DOHH2 (cell line): ENCODE measurements around the gene TMEM52.
A peak's percentile ranks its signal among the peaks of the same experiment; 100 is the strongest.

ENCODE experiments used
- H3F3A ChIP-seq: fragments of 200-600 bp; sonication (generic), shearing (Covaris generic); 2 replicates; pipeline ENCODE4 v1.6.0; 2016; ENCODE audit warnings: antibody characterized with exemption, mild to moderate bottlenecking; ENCODE audit not compliant: control insufficient read depth, insufficient read depth
- H3K27ac ChIP-seq: fragments of 200-600 bp; sonication (generic); 2 replicates; pipeline ENCODE4 v1.5.1; 2014; ENCODE audit warnings: low read depth, mild to moderate bottlenecking, low read length, moderate library complexity
- H3K27me3 ChIP-seq: fragments of 200-600 bp; sonication (generic); 2 replicates; pipeline ENCODE4 v1.6.1; 2014; ENCODE audit warnings: mild to moderate bottlenecking, low read length, mixed read lengths; ENCODE audit not compliant: control insufficient read depth
- H3K36me3 ChIP-seq: fragments of 200-600 bp; sonication (generic); 2 replicates; pipeline ENCODE4 v1.6.1; 2014; ENCODE audit warnings: mild to moderate bottlenecking, low read length, moderate library complexity, mixed read lengths; ENCODE audit not compliant: control insufficient read depth
- H3K4me1 ChIP-seq: fragments of 200-600 bp; sonication (generic); 2 replicates; pipeline ENCODE4 v1.6.1; 2014; ENCODE audit warnings: mild to moderate bottlenecking, low read length, mixed read lengths; ENCODE audit not compliant: control insufficient read depth
- H3K4me2 ChIP-seq: fragments of 200-600 bp; sonication (generic); 2 replicates; pipeline ENCODE4 v1.6.0; 2014; ENCODE audit warnings: mild to moderate bottlenecking, low read length, moderate library complexity
- H3K4me3 ChIP-seq: fragments of 200-600 bp; sonication (generic); 2 replicates; pipeline ENCODE4 v1.5.1; 2014; ENCODE audit warnings: mild to moderate bottlenecking, low read length, mixed read lengths
- H3K79me2 ChIP-seq: fragments of 200-600 bp; sonication (generic); 2 replicates; pipeline ENCODE4 v1.6.1; 2014; ENCODE audit warnings: mild to moderate bottlenecking, low read length, mixed read lengths; ENCODE audit not compliant: control insufficient read depth
- H3K9me2 ChIP-seq: fragments of 200-600 bp; sonication (generic); replicated peaks from 2 replicates; pipeline ENCODE4 v1.6.1; 2014; ENCODE audit warnings: mild to moderate bottlenecking, low read length, mixed read lengths; ENCODE audit not compliant: control insufficient read depth
- H3K9me3 ChIP-seq: fragments of 200-600 bp; sonication (generic); 2 replicates; pipeline ENCODE4 v1.6.1; 2014; ENCODE audit warnings: antibody characterized with exemption, low read length, mixed read lengths; ENCODE audit not compliant: control insufficient read depth, insufficient read depth
- H4K20me1 ChIP-seq: fragments of 200-600 bp; sonication (generic); 2 replicates; pipeline ENCODE4 v1.6.0; 2014; ENCODE audit warnings: low read depth, mild to moderate bottlenecking, antibody characterized with exemption, low read length, moderate library complexity; ENCODE audit not compliant: control insufficient read depth, insufficient read depth
- EZH2phosphoT487 ChIP-seq: fragments of 200-600 bp; sonication (generic); IDR thresholded peaks from 2 replicates; pipeline ENCODE4 v1.6.1; 2017; ENCODE audit warnings: borderline replicate concordance, mild to moderate bottlenecking, antibody characterized with exemption, low read length, moderate library complexity, mixed read lengths
- TF ChIP-seq, protein P1 (sequence below): fragments of 200-600 bp; sonication (generic); IDR thresholded peaks from one replicate; pipeline ENCODE4 v1.5.1; 2014; ENCODE audit warnings: antibody characterized with exemption, mild to moderate bottlenecking, low read depth, low read length; ENCODE audit not compliant: poor library complexity, severe bottlenecking

TMEM52 gene

DNA sequence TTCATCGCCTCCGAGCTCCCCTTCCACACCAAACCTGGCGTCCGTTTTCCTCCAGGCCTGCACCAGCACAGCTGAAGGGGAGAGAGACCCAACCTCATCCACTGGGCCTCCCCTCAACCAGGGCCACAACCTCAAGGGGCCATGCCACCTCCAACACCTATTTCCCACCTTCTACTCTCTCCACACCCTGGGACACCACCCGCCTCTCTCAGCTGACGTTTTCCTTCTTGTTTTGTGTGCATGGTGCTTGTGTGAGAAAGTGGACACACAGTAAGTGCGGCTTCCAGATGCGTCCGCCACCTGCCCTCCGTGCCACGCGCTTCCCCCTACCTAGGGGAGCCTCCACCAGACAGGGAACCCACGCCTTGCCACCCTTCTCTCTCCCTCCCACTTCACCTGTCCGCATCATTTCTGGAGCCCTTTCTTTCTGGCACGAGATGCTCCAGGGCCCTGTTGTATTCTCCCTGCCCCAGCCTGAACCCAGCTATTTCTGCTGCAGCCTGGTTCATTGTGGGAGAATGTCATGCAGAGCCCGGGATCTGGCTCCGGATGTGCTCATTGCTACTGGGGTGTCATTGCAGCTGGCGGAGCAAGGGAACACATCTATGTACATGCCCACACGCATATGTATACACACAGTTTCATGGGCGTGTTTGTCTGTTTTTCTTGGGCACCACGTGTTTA, 26.9 kb downstream of the TMEM52 start:
- H3K36me3 ChIP-seq, result peaks cover 35% of the 10 kb centered on the region
- peaks cover 24% of the 10 kb centered on the region for H4K20me1 ChIP-seq
- peak overlapping the region; percentile 90 for H3K4me3 ChIP-seq
- no peaks in the 10 kb centered on the region for H3K9me3 ChIP-seq
- no peaks in the 10 kb centered on the region for H3K9me2 ChIP-seq
- H3K27me3 ChIP-seq, result no peaks in the 10 kb centered on the region
- H3K27ac ChIP-seq, result peak overlapping the region; percentile 56
- H3K4me1 ChIP-seq, result peaks cover 68% of the 10 kb centered on the region
- TF ChIP-seq, protein P1, sequence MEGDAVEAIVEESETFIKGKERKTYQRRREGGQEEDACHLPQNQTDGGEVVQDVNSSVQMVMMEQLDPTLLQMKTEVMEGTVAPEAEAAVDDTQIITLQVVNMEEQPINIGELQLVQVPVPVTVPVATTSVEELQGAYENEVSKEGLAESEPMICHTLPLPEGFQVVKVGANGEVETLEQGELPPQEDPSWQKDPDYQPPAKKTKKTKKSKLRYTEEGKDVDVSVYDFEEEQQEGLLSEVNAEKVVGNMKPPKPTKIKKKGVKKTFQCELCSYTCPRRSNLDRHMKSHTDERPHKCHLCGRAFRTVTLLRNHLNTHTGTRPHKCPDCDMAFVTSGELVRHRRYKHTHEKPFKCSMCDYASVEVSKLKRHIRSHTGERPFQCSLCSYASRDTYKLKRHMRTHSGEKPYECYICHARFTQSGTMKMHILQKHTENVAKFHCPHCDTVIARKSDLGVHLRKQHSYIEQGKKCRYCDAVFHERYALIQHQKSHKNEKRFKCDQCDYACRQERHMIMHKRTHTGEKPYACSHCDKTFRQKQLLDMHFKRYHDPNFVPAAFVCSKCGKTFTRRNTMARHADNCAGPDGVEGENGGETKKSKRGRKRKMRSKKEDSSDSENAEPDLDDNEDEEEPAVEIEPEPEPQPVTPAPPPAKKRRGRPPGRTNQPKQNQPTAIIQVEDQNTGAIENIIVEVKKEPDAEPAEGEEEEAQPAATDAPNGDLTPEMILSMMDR, result no peak
- TF ChIP-seq EZH2phosphoT487, result no peak
- peak overlapping the region; percentile 95 for H3K4me2 ChIP-seq
- peaks cover 57% of the 10 kb centered on the region for H3K79me2 ChIP-seq
- no peaks in the 10 kb centered on the region for H3F3A ChIP-seq

DNA sequence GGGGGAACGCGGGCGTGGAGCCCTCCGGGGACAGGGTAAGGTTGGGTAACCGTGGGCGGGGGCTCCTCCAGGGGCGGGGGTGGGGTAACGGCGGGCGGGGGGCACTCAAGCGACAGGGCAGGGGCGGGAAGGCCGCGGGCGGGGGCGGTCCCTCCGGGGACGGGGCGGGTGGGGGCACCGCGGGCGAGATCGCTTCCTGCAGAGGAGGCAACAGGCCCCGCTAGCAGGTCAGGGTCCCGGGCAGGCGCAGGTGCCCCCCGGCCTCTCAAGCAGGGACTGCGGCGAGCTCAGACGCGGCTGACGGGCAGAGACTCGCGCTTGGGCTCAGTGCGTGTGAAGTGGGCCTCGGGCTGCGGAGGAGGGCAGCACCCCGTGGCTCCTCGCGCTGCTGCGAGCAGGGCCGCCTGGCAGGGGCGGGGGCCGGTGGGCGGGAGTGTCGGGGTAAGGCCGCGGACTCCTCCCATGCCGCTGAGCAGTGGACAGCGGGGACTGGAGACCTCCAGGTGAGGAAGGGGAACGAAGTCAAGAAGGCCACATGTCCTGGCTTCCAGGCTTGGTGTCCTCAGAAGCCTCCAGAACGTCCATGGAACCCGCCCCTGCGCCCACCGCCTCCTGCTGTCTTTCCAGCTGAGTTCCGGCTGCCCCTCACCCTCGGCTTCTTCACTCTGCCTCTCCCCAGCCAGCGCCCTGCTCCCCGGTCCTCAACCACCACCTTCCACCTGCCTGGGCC, 27.6 kb downstream of the TMEM52 start:
- peaks cover 64% of the 10 kb centered on the region for H3K79me2 ChIP-seq
- no peaks in the 10 kb centered on the region for H3K9me3 ChIP-seq
- no peaks in the 10 kb centered on the region for H3K27me3 ChIP-seq
- peak overlapping the region; percentile 56 for H3K27ac ChIP-seq
- peak overlapping the region; percentile 95 for H3K4me2 ChIP-seq
- peak overlapping the region; percentile 90 for H3K4me3 ChIP-seq
- no peaks in the 10 kb centered on the region for H3K9me2 ChIP-seq
- H3K36me3 ChIP-seq, result peaks cover 38% of the 10 kb centered on the region
- TF ChIP-seq, protein P1, result no peak
- TF ChIP-seq EZH2phosphoT487, result no peak
- H3F3A ChIP-seq, result no peaks in the 10 kb centered on the region
- peaks cover 29% of the 10 kb centered on the region for H4K20me1 ChIP-seq
- peaks cover 72% of the 10 kb centered on the region for H3K4me1 ChIP-seq

DNA sequence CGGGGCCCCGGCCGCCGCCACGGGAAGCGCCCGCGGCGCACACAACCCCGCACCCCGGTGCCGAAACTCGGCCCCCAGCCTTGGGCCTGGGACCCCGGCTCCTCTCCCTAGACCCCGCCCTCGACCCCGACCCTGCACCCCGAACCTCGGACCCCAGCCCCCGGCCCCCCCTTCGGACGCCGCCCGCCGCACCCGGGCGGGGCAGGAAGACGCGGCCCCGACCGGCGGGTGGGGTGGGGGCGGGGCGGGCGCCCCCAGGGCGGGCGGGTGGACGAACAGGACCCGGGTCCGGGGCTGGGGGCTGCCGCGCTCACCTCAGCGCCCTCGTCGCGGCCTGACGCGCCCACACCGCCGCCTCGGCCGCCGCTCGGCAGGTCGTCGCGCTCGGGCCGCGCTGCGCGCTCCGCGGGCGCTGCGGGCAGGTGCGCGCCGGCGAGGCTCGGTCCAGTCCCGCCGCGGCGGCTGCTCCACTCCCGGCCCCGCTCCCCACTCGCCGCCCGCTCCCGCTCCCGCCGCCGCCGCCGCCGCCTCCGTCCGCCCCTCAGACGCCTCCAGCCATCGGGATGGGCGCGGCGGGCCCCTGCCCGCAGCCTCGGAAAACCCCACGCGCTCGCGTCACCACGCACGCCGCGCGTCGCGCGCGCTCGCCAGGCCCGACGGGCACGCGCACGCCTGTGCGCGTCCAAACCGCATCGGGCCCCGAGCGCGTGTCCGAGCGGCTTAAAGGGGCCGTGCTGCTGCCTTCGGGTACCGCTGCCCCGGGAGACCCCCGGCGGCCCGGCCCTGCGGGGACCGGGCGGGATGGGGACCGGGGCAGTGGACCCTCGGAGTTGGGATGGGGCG, 28.4 kb downstream of the TMEM52 start, which contains the start of gene GNB1:
Gene GNB1 (minus strand): TSS at position 582 of the 843 bp plus-strand sequence. CDS start 65,634 bp downstream, outside the sequence.
- Histone ChIP-seq H3K27me3 (no peaks in the 10 kb centered on the region), H3K4me2 (peak within 1 kb of the TSS; percentile 95), H3K9me3 (no peaks in the 10 kb centered on the region), H3K27ac (peak within 1 kb of the TSS; percentile 70), H3K4me3 (peak within 1 kb of the TSS; percentile 91), H3F3A (no peaks in the 10 kb centered on the region), H4K20me1 (peaks cover 35% of the 10 kb centered on the region), H3K4me1 (peaks cover 72% of the 10 kb centered on the region), H3K79me2 (peaks cover 72% of the 10 kb centered on the region), H3K9me2 (no peaks in the 10 kb centered on the region), H3K36me3 (peaks cover 43% of the 10 kb centered on the region)
- TF ChIP-seq, protein P1, result no peak
- TF ChIP-seq EZH2phosphoT487, result no peak
